ENCODE results near the gene HCN4.

Gene HCN4

GRCh38 chr15:73378089-73378488, 9.3 kb upstream of the HCN4 start:
- DNase-seq (ENCODE audit: low read depth): no peak

GRCh38 chr15:73375755-73376305, 7.1 kb upstream of the HCN4 start:
- no peak for DNase-seq (ENCODE audit: low read depth)

- no peak for DNase-seq (ENCODE audit: low read depth)
These were observed 6.3 kb upstream of the HCN4 start for GRCh38 chr15:73375012-73375411.

- no peak for DNase-seq (ENCODE audit: low read depth)
These were observed 5.8 kb upstream of the HCN4 start for GRCh38 chr15:73374604-73375003.

GRCh38 chr15:73373221-73373620, 4.5 kb upstream of the HCN4 start:
- DNase-seq (ENCODE audit: low read depth): no peak

- DNase-seq (ENCODE audit: low read depth): no peak
These were observed 3.1 kb upstream of the HCN4 start for GRCh38 chr15:73371812-73372211.

- DNase-seq (ENCODE audit: low read depth): no peak
These were observed 1.4 kb upstream of the HCN4 start for GRCh38 chr15:73370151-73370550.

GRCh38 chr15:73369154-73369694, 466 bp upstream of the HCN4 start:
- no peak for DNase-seq (ENCODE audit: low read depth)

- no peak for DNase-seq (ENCODE audit: low read depth)
These were observed 996 bp downstream of the HCN4 start for GRCh38 chr15:73367624-73368300.

- no peak for DNase-seq (ENCODE audit: low read depth)
These were observed 1.8 kb downstream of the HCN4 start for GRCh38 chr15:73366766-73367623.

- DNase-seq (ENCODE audit: low read depth): no peak
These were observed 4.7 kb downstream of the HCN4 start for GRCh38 chr15:73364070-73364469.

- no peak for DNase-seq (ENCODE audit: low read depth)
These were observed 5.9 kb downstream of the HCN4 start for GRCh38 chr15:73362900-73363299.

- DNase-seq (ENCODE audit: low read depth): no peak
These were observed 7.4 kb downstream of the HCN4 start for GRCh38 chr15:73361337-73361736.

- no peak for DNase-seq (ENCODE audit: low read depth)
These were observed 9.1 kb downstream of the HCN4 start for GRCh38 chr15:73359651-73360050.

- no peak for DNase-seq (ENCODE audit: low read depth)
These were observed 10.6 kb downstream of the HCN4 start for GRCh38 chr15:73357999-73358665.

GRCh38 chr15:73355612-73356265, 13.0 kb downstream of the HCN4 start:
- DNase-seq (ENCODE audit: low read depth): no peak

GRCh38 chr15:73354241-73354640, 14.5 kb downstream of the HCN4 start:
- no peak for DNase-seq (ENCODE audit: low read depth)

GRCh38 chr15:73353734-73354133, 15.0 kb downstream of the HCN4 start:
- no peak for DNase-seq (ENCODE audit: low read depth)

GRCh38 chr15:73352082-73352481, 16.7 kb downstream of the HCN4 start:
- DNase-seq (ENCODE audit: low read depth): no peak

- no peak for DNase-seq (ENCODE audit: low read depth)
These were observed 19.6 kb downstream of the HCN4 start for GRCh38 chr15:73349191-73349590.

- DNase-seq (ENCODE audit: low read depth): peak; percentile 24
These were observed 21.9 kb downstream of the HCN4 start for GRCh38 chr15:73346735-73347312.

Data from stimulated activated CD8-positive, alpha-beta memory T cell treated with anti-CD3 and anti-CD28 coated beads, Interleukin-15, amount 100 ng/mL, for 1 hour (primary cell).